OCI-LY1 (cell line): ENCODE data around the gene EPO.
"Not testable (repeated sequence)": the region's sequence is repeated elsewhere in the genome, so short reads cannot be mapped to it uniquely, and the experiment has no call there.

Source experiments
- H2AFZ ChIP-seq: fragments of 200-600 bp; sonication (generic), shearing (Covaris generic); 2 replicates; pipeline ENCODE4 v1.6.0; 2014; ENCODE audit warnings: antibody characterized with exemption, mild to moderate bottlenecking, low read length
- H3F3A ChIP-seq: fragments of 200-600 bp; sonication (generic), shearing (Covaris generic); 2 replicates; pipeline ENCODE4 v1.6.0; 2014; ENCODE audit warnings: mild to moderate bottlenecking, antibody characterized with exemption, low read length, moderate library complexity; ENCODE audit not compliant: insufficient read depth
- H3K27ac ChIP-seq: fragments of 200-600 bp; sonication (generic); 2 replicates; pipeline ENCODE4 v1.5.1; 2014; ENCODE audit warnings: low read length, mixed run types, mild to moderate bottlenecking, low read depth; ENCODE audit not compliant: poor library complexity, severe bottlenecking
- H3K27me3 ChIP-seq: fragments of 200-600 bp; sonication (generic); 2 replicates; pipeline ENCODE4 v1.6.0; 2014; ENCODE audit warnings: antibody characterized with exemption, mild to moderate bottlenecking, low read length, moderate library complexity; ENCODE audit not compliant: insufficient read depth
- H3K36me3 ChIP-seq: fragments of 200-600 bp; sonication (generic); 2 replicates; pipeline ENCODE4 v1.6.1; 2014; ENCODE audit warnings: mild to moderate bottlenecking, antibody characterized with exemption, low read length, moderate library complexity, mixed read lengths; ENCODE audit not compliant: insufficient read depth
- H3K4me1 ChIP-seq: fragments of 200-600 bp; sonication (generic); 2 replicates; pipeline ENCODE4 v1.5.1; 2014; ENCODE audit warnings: mild to moderate bottlenecking, low read length, moderate library complexity; ENCODE audit not compliant: insufficient read depth, severe bottlenecking
- H3K4me2 ChIP-seq: fragments of 200-600 bp; sonication (generic), shearing (Covaris generic); 2 replicates; pipeline ENCODE4 v1.6.1; 2014; ENCODE audit warnings: low read length
- H3K4me3 ChIP-seq: fragments of 200-600 bp; sonication (generic); 2 replicates; pipeline ENCODE4 v1.5.1; 2014; ENCODE audit warnings: low read length, low read depth, mild to moderate bottlenecking, mixed read lengths; ENCODE audit not compliant: poor library complexity, severe bottlenecking
- H3K79me2 ChIP-seq: fragments of 200-600 bp; shearing (Covaris generic); 2 replicates; pipeline ENCODE4 v1.6.1; 2016; ENCODE audit warnings: mixed run types, low read length, mixed read lengths; ENCODE audit not compliant: insufficient read depth
- H3K9ac ChIP-seq: fragments of 200-600 bp; sonication (generic), shearing (Covaris generic); 2 replicates; pipeline ENCODE4 v1.6.1; 2014; ENCODE audit warnings: mild to moderate bottlenecking, low read length, mixed read lengths
- H3K9me2 ChIP-seq: fragments of 200-600 bp; sonication (generic), shearing (Covaris generic); 2 replicates; pipeline ENCODE4 v1.6.1; 2014; ENCODE audit warnings: low read depth, mild to moderate bottlenecking, low read length, mixed read lengths
- H3K9me3 ChIP-seq: fragments of 200-600 bp; shearing (Covaris generic); 2 replicates; pipeline ENCODE4 v1.6.1; 2014; ENCODE audit warnings: low read length, mixed read lengths
- H4K20me1 ChIP-seq: fragments of 200-600 bp; sonication (generic), shearing (Covaris generic); 2 replicates; pipeline ENCODE4 v1.6.0; 2016; ENCODE audit warnings: mild to moderate bottlenecking, low read length; ENCODE audit not compliant: insufficient read depth
- EZH2 ChIP-seq: fragments of 200-600 bp; sonication (generic), shearing (Covaris generic); IDR thresholded peaks from 2 replicates; pipeline ENCODE4 v1.8.0; 2017; ENCODE audit warnings: borderline replicate concordance, mixed run types, mild to moderate bottlenecking, antibody characterized with exemption, low read length, moderate library complexity, mixed read lengths
- TF ChIP-seq, protein P1 (sequence below): fragments of 200-600 bp; sonication (generic), shearing (Covaris generic); IDR thresholded peaks from 2 replicates; pipeline ENCODE4 v1.5.1; 2017; ENCODE audit warnings: mild to moderate bottlenecking, antibody characterized with exemption, low read length, moderate library complexity, mixed read lengths

EPO gene

DNA sequence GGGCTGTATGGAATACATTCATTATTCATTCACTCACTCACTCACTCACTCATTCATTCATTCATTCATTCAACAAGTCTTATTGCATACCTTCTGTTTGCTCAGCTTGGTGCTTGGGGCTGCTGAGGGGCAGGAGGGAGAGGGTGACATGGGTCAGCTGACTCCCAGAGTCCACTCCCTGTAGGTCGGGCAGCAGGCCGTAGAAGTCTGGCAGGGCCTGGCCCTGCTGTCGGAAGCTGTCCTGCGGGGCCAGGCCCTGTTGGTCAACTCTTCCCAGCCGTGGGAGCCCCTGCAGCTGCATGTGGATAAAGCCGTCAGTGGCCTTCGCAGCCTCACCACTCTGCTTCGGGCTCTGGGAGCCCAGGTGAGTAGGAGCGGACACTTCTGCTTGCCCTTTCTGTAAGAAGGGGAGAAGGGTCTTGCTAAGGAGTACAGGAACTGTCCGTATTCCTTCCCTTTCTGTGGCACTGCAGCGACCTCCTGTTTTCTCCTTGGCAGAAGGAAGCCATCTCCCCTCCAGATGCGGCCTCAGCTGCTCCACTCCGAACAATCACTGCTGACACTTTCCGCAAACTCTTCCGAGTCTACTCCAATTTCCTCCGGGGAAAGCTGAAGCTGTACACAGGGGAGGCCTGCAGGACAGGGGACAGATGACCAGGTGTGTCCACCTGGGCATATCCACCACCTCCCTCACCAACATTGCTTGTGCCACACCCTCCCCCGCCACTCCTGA is 2.4 kb downstream of the EPO start:
- no peak for TF ChIP-seq EZH2
- TF ChIP-seq, protein P1, sequence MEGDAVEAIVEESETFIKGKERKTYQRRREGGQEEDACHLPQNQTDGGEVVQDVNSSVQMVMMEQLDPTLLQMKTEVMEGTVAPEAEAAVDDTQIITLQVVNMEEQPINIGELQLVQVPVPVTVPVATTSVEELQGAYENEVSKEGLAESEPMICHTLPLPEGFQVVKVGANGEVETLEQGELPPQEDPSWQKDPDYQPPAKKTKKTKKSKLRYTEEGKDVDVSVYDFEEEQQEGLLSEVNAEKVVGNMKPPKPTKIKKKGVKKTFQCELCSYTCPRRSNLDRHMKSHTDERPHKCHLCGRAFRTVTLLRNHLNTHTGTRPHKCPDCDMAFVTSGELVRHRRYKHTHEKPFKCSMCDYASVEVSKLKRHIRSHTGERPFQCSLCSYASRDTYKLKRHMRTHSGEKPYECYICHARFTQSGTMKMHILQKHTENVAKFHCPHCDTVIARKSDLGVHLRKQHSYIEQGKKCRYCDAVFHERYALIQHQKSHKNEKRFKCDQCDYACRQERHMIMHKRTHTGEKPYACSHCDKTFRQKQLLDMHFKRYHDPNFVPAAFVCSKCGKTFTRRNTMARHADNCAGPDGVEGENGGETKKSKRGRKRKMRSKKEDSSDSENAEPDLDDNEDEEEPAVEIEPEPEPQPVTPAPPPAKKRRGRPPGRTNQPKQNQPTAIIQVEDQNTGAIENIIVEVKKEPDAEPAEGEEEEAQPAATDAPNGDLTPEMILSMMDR: no peak
- H4K20me1 ChIP-seq: no peaks in the 10 kb centered on the region
- no peak overlapping the region for H3K4me3 ChIP-seq
- no peak overlapping the region for H3K4me2 ChIP-seq
- no peaks in the 10 kb centered on the region for H3K36me3 ChIP-seq
- peaks cover 22% of the 10 kb centered on the region for H3K27me3 ChIP-seq
- no peaks in the 10 kb centered on the region for H3K4me1 ChIP-seq
- no peak overlapping the region for H2AFZ ChIP-seq
- H3F3A ChIP-seq: no peaks in the 10 kb centered on the region
- H3K27ac ChIP-seq: no peak overlapping the region
- H3K9me2 ChIP-seq: no peaks in the 10 kb centered on the region
- peaks cover 4% of the 10 kb centered on the region; the same call in 1 of the 2 replicates for H3K9me3 ChIP-seq
- no peak overlapping the region for H3K9ac ChIP-seq
- no peaks in the 10 kb centered on the region for H3K79me2 ChIP-seq

DNA sequence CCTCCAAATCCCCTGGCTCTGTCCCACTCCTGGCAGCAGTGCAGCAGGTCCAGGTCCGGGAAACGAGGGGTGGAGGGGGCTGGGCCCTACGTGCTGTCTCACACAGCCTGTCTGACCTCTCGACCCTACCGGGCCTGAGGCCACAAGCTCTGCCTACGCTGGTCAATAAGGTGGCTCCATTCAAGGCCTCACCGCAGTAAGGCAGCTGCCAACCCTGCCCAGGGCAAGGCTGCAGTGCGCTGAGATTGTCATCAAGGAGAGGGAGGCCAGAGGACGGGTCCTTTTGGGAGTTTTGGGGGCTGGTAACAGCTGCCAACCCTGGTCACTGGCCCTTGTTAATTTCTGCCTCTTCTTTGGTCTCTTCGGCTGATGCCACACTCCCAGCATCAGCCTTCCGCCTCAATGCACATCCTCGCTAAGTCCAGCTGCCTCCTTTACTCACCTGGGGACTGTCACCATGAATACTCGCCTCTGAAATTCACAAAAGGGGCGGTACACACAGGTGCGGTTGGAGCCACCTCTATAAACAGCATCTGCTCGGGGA is 3.5 kb downstream of the EPO start:
- Histone ChIP-seq H3K27ac (no peak overlapping the region), H3K9me2 (no peaks in the 10 kb centered on the region), H2AFZ (no peak overlapping the region), H3K9ac (no peak overlapping the region), H3K4me2 (no peak overlapping the region), H3K79me2 (no peaks in the 10 kb centered on the region), H3K9me3 (no peaks in the 10 kb centered on the region), H3K4me1 (no peaks in the 10 kb centered on the region), H3K27me3 (peaks cover 20% of the 10 kb centered on the region), H3K36me3 (no peaks in the 10 kb centered on the region), H4K20me1 (no peaks in the 10 kb centered on the region), H3K4me3 (no peak overlapping the region), H3F3A (no peaks in the 10 kb centered on the region)
- TF ChIP-seq, protein P1: no peak
- no peak for TF ChIP-seq EZH2

DNA sequence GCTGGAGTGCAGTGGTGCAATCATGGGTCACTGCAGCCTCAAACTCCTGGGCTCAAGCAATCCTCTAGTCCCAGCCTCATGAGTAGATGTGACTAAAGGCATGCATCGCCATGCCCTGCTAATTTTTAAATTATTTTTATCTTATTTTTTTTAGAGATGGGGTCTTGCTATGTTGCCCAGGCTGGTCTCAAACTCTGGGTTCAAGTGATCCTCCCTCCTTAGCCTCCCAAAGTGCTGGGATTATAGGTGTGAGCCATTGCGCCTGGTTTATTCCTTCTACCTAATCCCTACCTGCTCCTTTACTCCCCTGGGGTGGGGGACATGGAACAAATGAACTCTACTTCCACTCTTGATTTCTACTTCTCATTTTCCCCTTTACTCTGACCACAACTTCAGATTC is 4.1 kb downstream of the EPO start:
- not testable (repeated sequence) for H3K9me2 ChIP-seq, H3K79me2 ChIP-seq, H3K9ac ChIP-seq, H3K36me3 ChIP-seq, H3K4me1 ChIP-seq, H4K20me1 ChIP-seq, H3F3A ChIP-seq, H2AFZ ChIP-seq, H3K27ac ChIP-seq, H3K4me3 ChIP-seq, H3K9me3 ChIP-seq, H3K4me2 ChIP-seq
- peaks cover 20% of the 10 kb centered on the region for H3K27me3 ChIP-seq
